K562 (cell line): Measurements from ENCODE around the gene COL20A1. TPM values are rescaled to one million over a fixed set of nuclear protein-coding genes. Genes with fewer than 3 reads are reported as not detected.

Experiments used
- ATF2 ChIP-seq: sonication (generic); formaldehyde crosslinking; IDR thresholded peaks from 2 replicates; pipeline ENCODE4 v1.8.1; 2022; ENCODE audit warnings: missing genetic modification reagents
- CAMTA2 ChIP-seq: fragments of 250-450 bp; sonication (Bioruptor Pico); conservative IDR thresholded peaks from 2 replicates; pipeline ENCODE4 v1.5.1; 2022
- CBX1 ChIP-seq: sonication (generic); IDR thresholded peaks from 2 replicates; pipeline ENCODE4 v1.6.1; 2016; ENCODE audit warnings: antibody characterized with exemption, low read depth, mild to moderate bottlenecking
- CUX1 ChIP-seq: fragments of 200-800 bp; sonication (Bioruptor generic); IDR thresholded peaks from 2 replicates; pipeline ENCODE4 v1.6.1; 2016; ENCODE audit warnings: missing genetic modification characterization, missing compliant biosample characterization
- ELF1 ChIP-seq: fragments of 200-800 bp; sonication (Bioruptor generic); IDR thresholded peaks from 2 replicates; pipeline ENCODE4 v1.6.1; 2016; ENCODE audit warnings: missing genetic modification characterization, missing compliant biosample characterization
- EZH2 ChIP-seq: IDR thresholded peaks from 2 replicates; pipeline ENCODE4 v1.6.1; 2012; ENCODE audit warnings: low read depth, mild to moderate bottlenecking, inconsistent platforms, low read length, borderline replicate concordance
- GABPB1 ChIP-seq: sonication (generic); formaldehyde crosslinking; IDR thresholded peaks from 2 replicates; pipeline ENCODE4 v1.8.0; 2022; ENCODE audit warnings: mild to moderate bottlenecking, missing genetic modification reagents
- IRF2 ChIP-seq: sonication (generic); formaldehyde crosslinking; IDR thresholded peaks from 2 replicates; pipeline ENCODE4 v1.8.1; 2022; ENCODE audit warnings: mild to moderate bottlenecking, missing genetic modification reagents
- JUNB ChIP-seq: fragments of 450-650 bp; formaldehyde crosslinking; conservative IDR thresholded peaks from 2 replicates; pipeline ENCODE4 v1.4.0; 2020; ENCODE audit warnings: mild to moderate bottlenecking
- MED1 ChIP-seq: sonication (generic); formaldehyde crosslinking; IDR thresholded peaks from 2 replicates; pipeline ENCODE4 v1.8.1; 2023; ENCODE audit warnings: missing genetic modification reagents, borderline replicate concordance
- RBM17 ChIP-seq: fragments of 200-400 bp; formaldehyde crosslinking; IDR thresholded peaks from 2 replicates; pipeline ENCODE4 v1.6.1; 2017; ENCODE audit warnings: low read depth, mild to moderate bottlenecking, low read length, borderline replicate concordance
- SAFB2 ChIP-seq: fragments of 200-400 bp; formaldehyde crosslinking; IDR thresholded peaks from 2 replicates; pipeline ENCODE4 v1.6.1; 2018; ENCODE audit warnings: borderline replicate concordance, low read length, low read depth, moderate library complexity; ENCODE audit not compliant: severe bottlenecking
- TAF7 ChIP-seq: fragments of 450-650 bp; IDR thresholded peaks from 2 replicates; pipeline ENCODE4 v1.6.1; 2016; ENCODE audit warnings: missing genetic modification characterization, missing compliant biosample characterization
- TCFL5 ChIP-seq: fragments of 250-450 bp; sonication (Bioruptor Pico); conservative IDR thresholded peaks from 2 replicates; pipeline ENCODE4 v1.6.1; 2021; ENCODE audit warnings: mild to moderate bottlenecking, moderate library complexity, matching md5 sums
- TRIM24 ChIP-seq, 2 experiments: fragments of 450-650 bp; IDR thresholded peaks; 2 replicates each; pipeline ENCODE4 v1.6.1; 2016
- UBTF ChIP-seq, 2 experiments: IDR thresholded peaks; 2 replicates each; pipeline ENCODE4 v1.6.1; 2012; ENCODE audit warnings: improper control_type of control experiment in 2 of 2, low read depth in 2 of 2, low read length in 2 of 2, borderline replicate concordance in 1 of 2
- ZBTB8A ChIP-seq: fragments of 450-650 bp; IDR thresholded peaks from 2 replicates; pipeline ENCODE4 v1.6.1; 2018; ENCODE audit warnings: mild to moderate bottlenecking, moderate library complexity; ENCODE audit not compliant: partially characterized antibody
- ZNF174 ChIP-seq: fragments of 250-450 bp; sonication (Bioruptor Pico); IDR thresholded peaks from 2 replicates; pipeline ENCODE4 v1.4.0; 2020; ENCODE audit warnings: mild to moderate bottlenecking
- ZNF212 ChIP-seq: fragments of 450-650 bp; formaldehyde crosslinking; IDR thresholded peaks from 2 replicates; pipeline ENCODE4 v1.4.0; 2020; ENCODE audit warnings: mild to moderate bottlenecking
- ZNF408 ChIP-seq: fragments of 250-450 bp; sonication (Bioruptor Pico); IDR thresholded peaks from 2 replicates; pipeline ENCODE4 v1.4.0; 2020; ENCODE audit warnings: low read depth, mild to moderate bottlenecking, moderate library complexity
- ZNF717 ChIP-seq: fragments of 250-450 bp; sonication (Bioruptor Pico); IDR thresholded peaks from 2 replicates; pipeline ENCODE4 v1.5.0; 2021
- ZNF830 ChIP-seq: fragments of 250-450 bp; sonication (Bioruptor Pico); IDR thresholded peaks from 2 replicates; pipeline ENCODE4 v1.5.0; 2021; ENCODE audit warnings: mild to moderate bottlenecking
- polyA plus RNA-seq, 8 experiments: library from polyadenylated mRNA; depleted of rRNA in 4 of 8; stranded (reverse) in 5 of 8; unstranded in 3 of 8; fragments of >200 nt; fragmentation: Nextera tagmentation in 2 of 8; fragmentation: Illumina TruSeq in 1 of 8; extraction: Ambion mirVana in 2 of 8; extraction: Trizol in 1 of 8; gene quantifications; 2 replicates each; pipeline versions ENCODE4 v1.2.1 to v1.2.3, GENCODE V29; 2011 to 2014; ENCODE audit warnings: inconsistent platforms in 1 of 8, missing spikeins in 1 of 8
- total RNA-seq, 7 experiments: library from RNA; depleted of rRNA in 6 of 7; stranded (reverse); fragments of >200 nt in 6 of 7; fragmentation: Illumina TruSeq in 2 of 7; extraction: Trizol in 2 of 7; gene quantifications; 2 replicates each; pipeline versions ENCODE4 v1.2.1 to v1.2.3, GENCODE V29; 2011 to 2021; ENCODE audit warnings: low replicate concordance in 1 of 7

COL20A1 gene
- total and polyA plus RNA-seq, 9 of the 15 experiments (the other 6 are each of a cell fraction or from before 2014, with no cell fraction given), result not detected

GRCh38 chr20:63264000-63264399, 29.0 kb upstream of the COL20A1 start (continued):
- peak; percentile 66; the same call in 1 of the 2 replicates for TF ChIP-seq TAF7 (tag)
- TF ChIP-seq CUX1 (CRISPR knock-in tag), result no peak
- TF ChIP-seq EZH2, result no peak
- TF ChIP-seq UBTF (IDR thresholded peaks at IDR 0.05; ENCODE audit: borderline replicate concordance in 1 of 2, low read depth in 2 of 2, low read length in 2 of 2), result no peak
- no peak for TF ChIP-seq ZBTB8A
- no peak for TF ChIP-seq ZNF174 (CRISPR knock-in tag)
- no peak for TF ChIP-seq IRF2 (CRISPR knock-in tag)
- peak; percentile 97 for TF ChIP-seq ZNF830
- no peak for TF ChIP-seq ZNF717 (CRISPR knock-in tag)
- no peak for TF ChIP-seq GABPB1 (CRISPR knock-in tag)
- TF ChIP-seq ZNF212, result no peak
- TF ChIP-seq CAMTA2 (CRISPR knock-in tag), result no peak
- no peak for TF ChIP-seq ELF1 (tag)
- TF ChIP-seq RBM17, result no peak
- TF ChIP-seq ZNF408 (CRISPR knock-in tag), result no peak
- no peak for TF ChIP-seq JUNB
- TF ChIP-seq CBX1, result no peak
- no peak for TF ChIP-seq MED1 (CRISPR knock-in tag)
- no peak for TF ChIP-seq ATF2 (CRISPR knock-in tag)
- no peak for TF ChIP-seq TRIM24 (IDR thresholded peaks at IDR 0.05)
- TF ChIP-seq TCFL5 (CRISPR knock-in tag), result peak; percentile 91
- no peak for TF ChIP-seq SAFB2
